ENCODE data around the gene PSMD9.

- TF ChIP-seq CTCF (IDR thresholded peaks at IDR 0.05; ENCODE audit: borderline replicate concordance, extremely low read depth, low read length, poor library complexity, severe bottlenecking), result no peak
- no peak for TF ChIP-seq EZH2 (IDR thresholded peaks at IDR 0.05; ENCODE audit: borderline replicate concordance, low read depth, low read length, severe bottlenecking)
Measured at GRCh38 chr12:121858318-121858661, 30.3 kb upstream of the PSMD9 start.
